Thoracic aorta (tissue), 2 donors: ENCODE data around the gene LRMDA. TPM values are rescaled to one million over a fixed set of nuclear protein-coding genes. Genes with fewer than 3 reads are reported as not detected.
"Not testable (repeated sequence)": the region's sequence is repeated elsewhere in the genome, so short reads cannot be mapped to it uniquely, and the experiment has no call there.

Experiments
- ATAC-seq: fragments of 150-250 bp; one replicate; pipeline ENCODE4 v1.8.0; 2017; ENCODE audit warnings: low read depth; ENCODE audit not compliant: insufficient number of reproducible peaks, low FRiP score
- DNase-seq: peaks from one replicate; pipeline ENCODE4 v3.0.0-alpha.2; 2020; ENCODE audit warnings: low spot score
- H3K27ac ChIP-seq, 2 donors: fragments of 200-600 bp; sonication (generic); 1 replicate in 1 of 2; 2 replicates in 1 of 2; pipeline ENCODE4 v1.5.1; 2016; ENCODE audit warnings: mild to moderate bottlenecking in 2 of 2, moderate library complexity in 2 of 2
- H3K27me3 ChIP-seq: fragments of 200-600 bp; sonication (generic); replicated peaks from 2 replicates; pipeline ENCODE4 v1.6.0; 2016; ENCODE audit warnings: mild to moderate bottlenecking; ENCODE audit not compliant: insufficient read depth
- H3K36me3 ChIP-seq: fragments of 200-600 bp; sonication (generic); one replicate; pipeline ENCODE4 v1.5.1; 2016
- H3K4me1 ChIP-seq, 2 donors: fragments of 200-600 bp; sonication (generic); 1 replicate in 1 of 2; 2 replicates in 1 of 2; pipeline versions ENCODE4 v1.5.1 to v1.6.0; 2016; ENCODE audit warnings: low read depth in 2 of 2, mild to moderate bottlenecking in 1 of 2; ENCODE audit not compliant: control insufficient read depth in 1 of 2
- H3K4me3 ChIP-seq: fragments of 200-600 bp; sonication (generic); 2 replicates; pipeline ENCODE4 v1.5.1; 2016; ENCODE audit warnings: mild to moderate bottlenecking
- H3K9me3 ChIP-seq: fragments of 200-600 bp; sonication (generic); 2 replicates; pipeline ENCODE4 v1.5.1; 2016
- CTCF ChIP-seq: fragments of 200-600 bp; sonication (generic); IDR thresholded peaks from one replicate; pipeline ENCODE4 v1.5.1; 2019; ENCODE audit warnings: antibody characterized with exemption
- total RNA-seq, 2 donors: library from RNA; depleted of rRNA; stranded (reverse); fragments of >200 nt; gene quantifications; one replicate each; pipeline versions ENCODE4 v1.1.0 to v1.2.3, GENCODE V29; 2016

Gene LRMDA
- total RNA-seq, 2 donors from 2014 or later, result 8.3 to 36.6 TPM

- no peak for ATAC-seq
- Histone ChIP-seq H3K36me3 (no peaks in the 10 kb centered on the region), H3K27me3 (no peaks in the 10 kb centered on the region), H3K27ac (no peak overlapping the region), H3K4me3 (no peak overlapping the region), H3K4me1 (peaks cover 4 to 5% of the 10 kb centered on the region in 2 donors), H3K9me3 (peaks cover 3% of the 10 kb centered on the region)
- DNase-seq, result no peak
- TF ChIP-seq CTCF, result no peak
Measured at GRCh38 chr10:76576276-76576962, 1145.0 kb downstream of the LRMDA start.

GRCh38 chr10:76577455-76577854, 1146.0 kb downstream of the LRMDA start:
- Histone ChIP-seq H3K4me3 (no peak overlapping the region), H3K9me3 (peaks cover 3% of the 10 kb centered on the region), H3K4me1 (peaks cover 4 to 9% of the 10 kb centered on the region in 2 donors), H3K27me3 (no peaks in the 10 kb centered on the region), H3K27ac (no peak overlapping the region), H3K36me3 (no peaks in the 10 kb centered on the region)
- DNase-seq (no peak), ATAC-seq (no peak)
- TF ChIP-seq CTCF, result no peak

GRCh38 chr10:76581506-76582256, 1150.3 kb downstream of the LRMDA start:
- no peak overlapping the region for H3K27ac ChIP-seq
- TF ChIP-seq CTCF, result no peak
- no peak overlapping the region for H3K4me3 ChIP-seq
- H3K4me1 ChIP-seq, result peaks cover 4 to 27% of the 10 kb centered on the region in 2 donors
- no peaks in the 10 kb centered on the region for H3K27me3 ChIP-seq
- ATAC-seq (no peak), DNase-seq (no peak)
- no peaks in the 10 kb centered on the region for H3K36me3 ChIP-seq
- H3K9me3 ChIP-seq, result no peaks in the 10 kb centered on the region

- TF ChIP-seq CTCF, result no peak
- H3K27ac ChIP-seq, result no peak overlapping the region
- ATAC-seq (no peak), DNase-seq (no peak)
- no peak overlapping the region for H3K4me3 ChIP-seq
- H3K27me3 ChIP-seq, result no peaks in the 10 kb centered on the region
- peaks cover 4 to 27% of the 10 kb centered on the region in 2 donors for H3K4me1 ChIP-seq
- H3K36me3 ChIP-seq, result no peaks in the 10 kb centered on the region
- H3K9me3 ChIP-seq, result no peaks in the 10 kb centered on the region
Measured at GRCh38 chr10:76582531-76582930, 1151.1 kb downstream of the LRMDA start.

GRCh38 chr10:76583711-76584161, 1152.3 kb downstream of the LRMDA start:
- peak overlapping the region in 1 of 2 donors; percentile 41 for H3K27ac ChIP-seq
- ATAC-seq (peak; percentile 65), DNase-seq (no peak)
- H3K4me1 ChIP-seq, result peaks cover 4 to 27% of the 10 kb centered on the region in 2 donors
- no peak for TF ChIP-seq CTCF
- no peaks in the 10 kb centered on the region for H3K36me3 ChIP-seq
- no peaks in the 10 kb centered on the region for H3K9me3 ChIP-seq
- no peak overlapping the region for H3K4me3 ChIP-seq
- no peaks in the 10 kb centered on the region for H3K27me3 ChIP-seq

- not testable (repeated sequence) for H3K9me3 ChIP-seq, ATAC-seq, H3K4me3 ChIP-seq, H3K36me3 ChIP-seq, H3K27me3 ChIP-seq, DNase-seq
- Histone ChIP-seq H3K4me1 (peaks cover 4 to 27% of the 10 kb centered on the region in 2 donors), H3K27ac (peak overlapping the region in 1 of 2 donors; percentile 41)
Measured at GRCh38 chr10:76584466-76584865, 1153.0 kb downstream of the LRMDA start.
